ENCODE data around the gene CLASP1. TPM values are rescaled to one million over a fixed set of nuclear protein-coding genes. Genes with fewer than 3 reads are reported as not detected.

The CLASP1 gene
- total RNA-seq, 4 donors from 2014 or later, result 14.1 to 110 (median 55.9) TPM

GRCh38 chr2:121390082-121390692 is 259.1 kb downstream of the CLASP1 start:
- TF ChIP-seq POLR2A (IDR thresholded peaks at IDR 0.05), result no peak
- TF ChIP-seq CTCF (IDR thresholded peaks at IDR 0.05), result no peak
- Histone ChIP-seq H3K4me1 (no peaks in the 10 kb centered on the region), H3K27ac (no peak overlapping the region), H3K4me3 (no peak overlapping the region), H3K9me3 (no peaks in the 10 kb centered on the region), H3K27me3 (no peaks in the 10 kb centered on the region), H3K36me3 (no peaks in the 10 kb centered on the region)
- intact Hi-C loops (cut with DNase I; ENCODE audit: low total_unique reads), result no loop called here
- DNase-seq, result no peak

GRCh38 chr2:121388371-121388770 is 260.9 kb downstream of the CLASP1 start:
- H3K9me3 ChIP-seq, result no peaks in the 10 kb centered on the region
- H3K27me3 ChIP-seq, result no peaks in the 10 kb centered on the region
- no peak overlapping the region for H3K4me3 ChIP-seq
- no peak overlapping the region for H3K27ac ChIP-seq
- H3K36me3 ChIP-seq, result no peaks in the 10 kb centered on the region
- intact Hi-C loops (cut with DNase I; ENCODE audit: low total_unique reads), result no loop called here
- DNase-seq, result no peak
- no peaks in the 10 kb centered on the region for H3K4me1 ChIP-seq
- no peak for TF ChIP-seq CTCF (IDR thresholded peaks at IDR 0.05)
- TF ChIP-seq POLR2A (IDR thresholded peaks at IDR 0.05), result no peak

GRCh38 chr2:121387591-121388325 is 261.5 kb downstream of the CLASP1 start:
- Histone ChIP-seq H3K9me3 (no peaks in the 10 kb centered on the region), H3K27me3 (no peaks in the 10 kb centered on the region), H3K4me3 (no peak overlapping the region), H3K27ac (no peak overlapping the region), H3K36me3 (no peaks in the 10 kb centered on the region), H3K4me1 (no peaks in the 10 kb centered on the region)
- intact Hi-C loops (cut with DNase I; ENCODE audit: low total_unique reads), result no loop called here
- no peak for DNase-seq
- TF ChIP-seq CTCF (IDR thresholded peaks at IDR 0.05), result no peak
- TF ChIP-seq POLR2A (IDR thresholded peaks at IDR 0.05), result no peak

GRCh38 chr2:121386707-121387106 is 262.6 kb downstream of the CLASP1 start:
- Histone ChIP-seq H3K4me1 (no peaks in the 10 kb centered on the region), H3K36me3 (no peaks in the 10 kb centered on the region)

More at GRCh38 chr2:121386707-121387106, 262.6 kb downstream of the CLASP1 start:
- intact Hi-C loops (cut with DNase I; ENCODE audit: low total_unique reads), result no loop called here
- Histone ChIP-seq H3K27me3 (no peaks in the 10 kb centered on the region), H3K9me3 (no peaks in the 10 kb centered on the region), H3K4me3 (no peak overlapping the region), H3K27ac (no peak overlapping the region)
- no peak for TF ChIP-seq CTCF (IDR thresholded peaks at IDR 0.05)
- TF ChIP-seq POLR2A (IDR thresholded peaks at IDR 0.05), result no peak
- DNase-seq, result no peak
